Upper lobe of left lung (tissue), 6 donors: ENCODE results near the gene ZMYND8. TPM values are rescaled to one million over a fixed set of nuclear protein-coding genes. Genes with fewer than 3 reads are reported as not detected.
"Not testable (repeated sequence)": the region's sequence is repeated elsewhere in the genome, so short reads cannot be mapped to it uniquely, and the experiment has no call there.

Experiments used
- ATAC-seq, 2 donors: fragments of 200-7000 bp; cut with Tn5 transposase; one replicate each; pipeline ENCODE4 v1.9.1; 2022; ENCODE audit warnings: mild to moderate bottlenecking in 2 of 2, moderate library complexity in 2 of 2; ENCODE audit not compliant: low FRiP score in 2 of 2
- DNase-seq, 2 donors: peaks; one replicate each; pipeline ENCODE4 v3.0.0-alpha.2; 2019 to 2020
- H3K27ac ChIP-seq, 4 donors: fragments of 200-600 bp; sonication (generic); one replicate each; pipeline ENCODE4 v1.5.1; 2016 to 2019
- H3K27me3 ChIP-seq, 4 donors: fragments of 200-600 bp; sonication (generic); one replicate each; pipeline ENCODE4 v1.5.1; 2017 to 2019
- H3K36me3 ChIP-seq, 4 donors: fragments of 200-600 bp; sonication (generic); one replicate each; pipeline ENCODE4 v1.5.1; 2016 to 2019
- H3K4me1 ChIP-seq, 4 donors: fragments of 200-600 bp; sonication (generic); one replicate each; pipeline ENCODE4 v1.5.1; 2018 to 2019
- H3K4me3 ChIP-seq, 4 donors: fragments of 200-600 bp; sonication (generic); one replicate each; pipeline ENCODE4 v1.5.1; 2017 to 2019; ENCODE audit warnings: mild to moderate bottlenecking in 2 of 4, moderate library complexity in 1 of 4
- H3K9me3 ChIP-seq, 4 donors: fragments of 200-600 bp; sonication (generic); one replicate each; pipeline ENCODE4 v1.5.1; 2018 to 2019
- EP300 ChIP-seq, 4 donors: sonication (generic); formaldehyde crosslinking; IDR thresholded peaks; one replicate each; pipeline ENCODE4 v1.5.1; 2017; ENCODE audit warnings: antibody characterized with exemption in 4 of 4, control low read depth in 2 of 4
- POLR2A ChIP-seq, 4 donors: fragments of 450-650 bp; IDR thresholded peaks; one replicate each; pipeline ENCODE4 v1.5.1; 2016 to 2017; ENCODE audit warnings: antibody characterized with exemption in 4 of 4, mild to moderate bottlenecking in 2 of 4
- POLR2AphosphoS5 ChIP-seq, 2 donors: sonication (generic); formaldehyde crosslinking; IDR thresholded peaks; one replicate each; pipeline ENCODE4 v1.5.1; 2017; ENCODE audit warnings: antibody characterized with exemption in 2 of 2
- WGBS, 2 donors: methylation state at CpG; one replicate each; pipeline ENCODE4 v1.1.5; 2017 to 2018; 5-methylcytosine and 5-hydroxymethylcytosine counted together
- total RNA-seq, 6 donors: library from RNA; depleted of rRNA in 4 of 6; stranded (reverse); fragments of >200 nt in 4 of 6; gene quantifications; one replicate each; pipeline versions ENCODE4 v1.1.0 to v1.2.1, GENCODE V29; 2016 to 2021
- TF ChIP-seq, protein P1 (sequence below), 6 experiments: fragments of 450-650 bp in 4 of 6; fragments of 200-600 bp in 2 of 6; sonication (generic) in 2 of 6; IDR thresholded peaks; one replicate each; pipeline ENCODE4 v1.5.1; 2016 to 2019; ENCODE audit warnings: antibody characterized with exemption in 6 of 6
- donor health status: DM: no; HTN: no; CAD: no; lungs with moderate emphysema.
- donor health status: DM: no; HTN: yes; CAD: no; lungs with severe emphysema.

Gene ZMYND8
- total RNA-seq, 6 donors from 2014 or later: 24.6 to 120 (median 51.8) TPM

DNA sequence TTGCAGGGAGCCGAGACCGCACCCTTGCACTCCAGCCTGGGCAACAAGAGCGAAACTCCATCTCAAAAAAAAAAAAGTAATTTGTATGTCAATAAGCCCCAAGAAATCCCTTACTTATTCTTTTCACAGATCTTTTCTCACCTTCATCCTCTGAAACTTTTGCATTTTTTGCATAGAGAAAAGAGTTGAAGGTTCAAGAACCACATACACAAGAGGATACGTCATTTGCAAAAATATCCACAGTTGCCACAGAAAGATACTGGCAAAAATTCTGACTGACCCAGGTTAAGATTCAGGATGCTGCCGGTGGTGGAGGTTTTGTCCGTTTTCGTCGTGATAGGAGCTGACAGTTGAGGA is 94.5 kb downstream of the ZMYND8 start:
- no peak for DNase-seq
- Histone ChIP-seq H3K9me3 (no peaks in the 10 kb centered on the region), H3K4me1 (peaks cover 7 to 14% (median 9%) of the 10 kb centered on the region in 4 donors), H3K36me3 (peaks cover 7 to 63% (median 37%) of the 10 kb centered on the region in 4 donors), H3K27ac (no peak overlapping the region), H3K27me3 (no peaks in the 10 kb centered on the region), H3K4me3 (no peak overlapping the region)
- no peak for ATAC-seq
- 94 to 97% methylated on average over 8 of the region's 8 CpGs for WGBS, 2 donors
- no peak for TF ChIP-seq POLR2AphosphoS5 (IDR thresholded peaks at IDR 0.05)

DNA sequence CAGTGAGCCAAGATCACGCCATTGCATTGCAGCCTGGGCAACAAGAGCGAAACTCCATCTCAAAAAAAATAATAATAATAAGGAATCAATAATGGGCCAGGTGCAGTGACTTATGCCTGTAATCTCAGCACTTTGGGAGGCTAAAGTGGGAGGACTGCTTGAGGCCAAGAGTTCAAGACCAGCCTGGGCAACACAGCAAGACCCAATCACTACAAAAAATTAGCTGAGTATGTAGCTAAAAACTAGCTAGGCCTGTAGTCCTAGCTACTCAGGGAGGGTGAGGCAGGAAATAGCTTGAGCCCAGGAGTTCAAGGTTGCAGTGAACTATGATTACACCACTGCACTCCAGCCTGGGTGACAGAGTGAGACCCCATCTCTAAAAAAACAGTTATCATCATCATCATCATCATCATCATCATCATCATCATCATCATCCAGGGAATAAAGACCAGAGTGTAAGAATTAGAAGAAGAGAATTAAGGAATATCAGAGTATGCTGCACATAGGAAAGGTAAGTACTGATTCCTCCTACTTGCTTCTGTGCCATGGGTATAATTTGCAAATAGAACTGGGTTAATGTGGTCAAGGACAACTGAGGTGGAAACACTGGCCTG is 95.2 kb downstream of the ZMYND8 start:
- DNase-seq, H3K9me3 ChIP-seq, H3K4me3 ChIP-seq, H3K27ac ChIP-seq, H3K27me3 ChIP-seq, ATAC-seq: not testable (repeated sequence)
- Histone ChIP-seq H3K4me1 (peaks cover 7 to 14% (median 9%) of the 10 kb centered on the region in 4 donors), H3K36me3 (peaks cover 7 to 60% (median 38%) of the 10 kb centered on the region in 4 donors)
- WGBS, 2 donors: 97 to 100% methylated on average over 2 of the region's 2 CpGs

DNA sequence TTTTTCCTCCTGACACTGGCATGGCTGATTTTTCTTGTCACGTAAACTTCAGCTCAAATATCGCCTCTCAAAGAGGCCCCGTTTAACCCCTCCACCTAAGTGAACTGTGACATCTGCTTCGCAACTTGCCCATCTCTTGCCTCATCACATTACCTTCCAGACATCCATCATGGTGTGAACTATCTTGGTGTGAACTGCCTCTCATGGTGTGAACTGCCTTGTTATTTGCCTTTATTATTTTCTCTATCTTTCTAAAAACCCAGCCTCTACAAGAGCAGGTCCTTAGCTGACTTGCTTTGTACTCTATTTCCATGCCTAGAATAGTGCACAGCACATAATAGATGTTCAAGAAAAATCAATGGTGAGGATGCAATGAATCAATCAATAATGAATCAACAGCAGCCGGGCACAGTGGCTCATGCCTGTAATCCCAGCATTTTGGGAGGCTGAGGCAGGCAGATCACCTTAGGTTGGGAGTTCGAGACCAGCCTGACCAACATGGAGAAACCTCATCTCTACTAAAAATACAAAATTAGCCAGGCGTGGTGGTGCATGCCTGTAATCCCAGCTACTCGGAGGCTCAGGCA is 95.9 kb downstream of the ZMYND8 start:
- WGBS, 2 donors: 98% methylated on average over 7 to 8 of the region's 8 CpGs
- not testable (repeated sequence) for H3K27ac ChIP-seq, DNase-seq, H3K9me3 ChIP-seq, ATAC-seq, H3K27me3 ChIP-seq, H3K4me3 ChIP-seq
- Histone ChIP-seq H3K36me3 (peaks cover 7 to 54% (median 39%) of the 10 kb centered on the region in 4 donors), H3K4me1 (peaks cover 7 to 14% (median 9%) of the 10 kb centered on the region in 4 donors)

DNA sequence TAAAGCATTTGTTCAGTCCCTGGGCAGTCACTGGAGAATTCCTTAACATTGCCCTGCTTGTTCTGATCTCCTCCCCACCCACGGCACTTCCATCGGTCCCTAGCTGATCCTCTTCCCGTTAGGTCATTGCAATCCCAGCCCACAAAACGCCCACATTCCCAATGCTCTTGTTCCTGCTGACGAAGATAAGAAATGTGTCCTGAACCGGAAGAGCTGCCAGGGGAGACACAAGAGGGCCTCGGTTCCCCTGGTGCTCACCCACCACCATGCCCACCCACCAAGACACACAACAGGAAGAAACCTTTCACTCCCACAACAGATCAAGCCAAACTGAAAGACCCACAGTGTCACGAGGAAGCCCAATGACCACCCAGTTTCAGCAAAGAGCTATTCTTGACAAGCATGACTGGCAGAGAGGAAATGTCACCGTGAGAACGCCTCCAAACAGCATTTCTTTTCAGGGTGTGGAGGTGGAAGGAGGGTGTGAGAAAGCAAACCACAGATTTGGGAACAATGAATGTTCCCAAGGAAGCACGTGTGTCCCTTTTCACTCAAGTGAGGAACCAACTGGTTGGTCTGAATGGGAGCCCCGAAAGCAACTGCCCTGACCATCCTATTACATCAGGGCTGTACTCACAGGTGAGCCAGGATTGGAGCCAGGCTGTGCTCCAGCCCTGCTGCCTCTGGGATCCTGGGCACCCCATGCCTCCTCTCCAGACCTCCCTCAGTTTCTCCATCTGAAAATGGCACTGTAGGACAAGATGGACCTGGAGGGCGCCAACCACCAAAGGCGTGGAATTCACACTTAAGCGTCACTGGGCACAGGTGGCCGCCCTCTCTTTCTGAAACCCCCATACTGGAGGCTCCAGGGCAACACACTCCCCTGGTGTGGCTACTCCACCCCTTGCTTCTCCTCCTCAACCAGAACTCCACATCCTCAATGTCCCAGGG is 97.5 kb downstream of the ZMYND8 start:
- DNase-seq (peak in 1 of 2 donors; percentile 28), ATAC-seq (peak in 1 of 2 donors; percentile 76)
- WGBS, 2 donors: 52 to 53% methylated on average over 16 of the region's 16 CpGs
- Histone ChIP-seq H3K36me3 (peaks cover 7 to 55% (median 40%) of the 10 kb centered on the region in 4 donors), H3K4me3 (no peak overlapping the region), H3K27me3 (no peaks in the 10 kb centered on the region), H3K27ac (peak overlapping the region; percentile 64 to 80 (median 68)), H3K9me3 (no peaks in the 10 kb centered on the region), H3K4me1 (peaks cover 7 to 14% (median 9%) of the 10 kb centered on the region in 4 donors)
- TF ChIP-seq POLR2AphosphoS5 (IDR thresholded peaks at IDR 0.05): peak in 1 of 2 donors; percentile 15
- TF ChIP-seq EP300 (IDR thresholded peaks at IDR 0.05): no peak
- TF ChIP-seq, protein P1, sequence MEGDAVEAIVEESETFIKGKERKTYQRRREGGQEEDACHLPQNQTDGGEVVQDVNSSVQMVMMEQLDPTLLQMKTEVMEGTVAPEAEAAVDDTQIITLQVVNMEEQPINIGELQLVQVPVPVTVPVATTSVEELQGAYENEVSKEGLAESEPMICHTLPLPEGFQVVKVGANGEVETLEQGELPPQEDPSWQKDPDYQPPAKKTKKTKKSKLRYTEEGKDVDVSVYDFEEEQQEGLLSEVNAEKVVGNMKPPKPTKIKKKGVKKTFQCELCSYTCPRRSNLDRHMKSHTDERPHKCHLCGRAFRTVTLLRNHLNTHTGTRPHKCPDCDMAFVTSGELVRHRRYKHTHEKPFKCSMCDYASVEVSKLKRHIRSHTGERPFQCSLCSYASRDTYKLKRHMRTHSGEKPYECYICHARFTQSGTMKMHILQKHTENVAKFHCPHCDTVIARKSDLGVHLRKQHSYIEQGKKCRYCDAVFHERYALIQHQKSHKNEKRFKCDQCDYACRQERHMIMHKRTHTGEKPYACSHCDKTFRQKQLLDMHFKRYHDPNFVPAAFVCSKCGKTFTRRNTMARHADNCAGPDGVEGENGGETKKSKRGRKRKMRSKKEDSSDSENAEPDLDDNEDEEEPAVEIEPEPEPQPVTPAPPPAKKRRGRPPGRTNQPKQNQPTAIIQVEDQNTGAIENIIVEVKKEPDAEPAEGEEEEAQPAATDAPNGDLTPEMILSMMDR (IDR thresholded peaks at IDR 0.05): no peak
- no peak for TF ChIP-seq POLR2A (IDR thresholded peaks at IDR 0.05)

DNA sequence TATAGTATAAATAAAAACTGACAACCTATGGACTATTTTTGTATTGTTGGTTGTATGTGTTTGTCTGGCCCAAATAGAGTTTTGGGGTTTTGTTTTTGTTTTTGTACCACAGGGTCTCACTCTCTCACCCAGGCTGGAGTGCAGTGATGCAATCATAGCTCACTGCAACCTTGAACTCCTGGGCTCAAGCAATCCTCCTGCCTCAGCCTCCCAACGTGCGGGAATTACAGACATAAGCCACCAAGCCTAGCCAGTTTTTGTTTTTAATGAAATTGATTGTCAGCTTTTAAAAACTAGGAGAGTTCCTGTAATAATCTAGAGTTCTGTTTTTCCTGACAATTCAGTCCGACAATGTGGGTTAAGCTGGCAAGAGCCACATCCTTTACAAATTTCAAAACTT is 98.7 kb downstream of the ZMYND8 start:
- no peak overlapping the region for H3K4me3 ChIP-seq
- no peaks in the 10 kb centered on the region for H3K9me3 ChIP-seq
- peaks cover 4 to 60% (median 43%) of the 10 kb centered on the region in 4 donors for H3K36me3 ChIP-seq
- ATAC-seq (no peak), DNase-seq (no peak)
- H3K27me3 ChIP-seq: no peaks in the 10 kb centered on the region
- peak overlapping the region in 2 of 4 donors; percentile 69 to 80 for H3K27ac ChIP-seq
- peaks cover 7 to 14% (median 9%) of the 10 kb centered on the region in 4 donors for H3K4me1 ChIP-seq
- 81 to 95% methylated on average over 3 of the region's 3 CpGs for WGBS, 2 donors
- TF ChIP-seq, protein P1 (IDR thresholded peaks at IDR 0.05): no peak
- TF ChIP-seq EP300 (IDR thresholded peaks at IDR 0.05) (no peak), POLR2AphosphoS5 (IDR thresholded peaks at IDR 0.05) (no peak), POLR2A (IDR thresholded peaks at IDR 0.05) (no peak)

DNA sequence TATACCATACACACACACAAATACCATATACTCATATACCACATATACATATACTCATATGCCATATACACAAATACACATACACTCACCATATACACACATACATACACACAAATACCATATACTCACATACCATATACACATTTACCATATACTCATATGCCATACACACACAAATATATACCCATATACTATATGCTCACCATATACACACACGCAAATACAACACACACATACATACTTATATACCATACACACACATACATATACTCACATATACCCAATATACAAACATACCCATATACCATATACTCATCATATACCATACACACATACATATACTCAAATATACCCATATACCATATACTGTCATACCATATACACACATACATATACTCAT is 99.2 kb downstream of the ZMYND8 start:
- Histone ChIP-seq H3K36me3 (peaks cover 3 to 61% (median 40%) of the 10 kb centered on the region in 4 donors), H3K27ac (peak overlapping the region in 1 of 4 donors; percentile 49), H3K27me3 (no peaks in the 10 kb centered on the region), H3K9me3 (no peaks in the 10 kb centered on the region), H3K4me1 (peaks cover 7 to 14% (median 9%) of the 10 kb centered on the region in 4 donors), H3K4me3 (no peak overlapping the region)
- 100% methylated on average over 1 of the region's 1 CpG for WGBS, 2 donors
- no peak for ATAC-seq
- TF ChIP-seq EP300 (IDR thresholded peaks at IDR 0.05): no peak
- TF ChIP-seq, protein P1 (IDR thresholded peaks at IDR 0.05): no peak
- no peak for TF ChIP-seq POLR2AphosphoS5 (IDR thresholded peaks at IDR 0.05)
- no peak for TF ChIP-seq POLR2A (IDR thresholded peaks at IDR 0.05)
- no peak for DNase-seq
